Measurements from ENCODE around the gene MACO1.

Gene MACO1

GRCh38 chr1:25519624-25520023 is 88.9 kb downstream of the MACO1 start:
- TF ChIP-seq CTCF (IDR thresholded peaks at IDR 0.05; ENCODE audit: insufficient read depth, low read length, poor library complexity, severe bottlenecking), result no peak
- TF ChIP-seq EZH2phosphoT487 (conservative IDR thresholded peaks at IDR 0.05; ENCODE audit: low read length), result no peak
- H3K27ac ChIP-seq (ENCODE audit: low read depth, low read length), result no peak overlapping the region
- no peaks in the 10 kb centered on the region for H3K27me3 ChIP-seq (ENCODE audit: low read length)
- no peak overlapping the region for H2AFZ ChIP-seq (ENCODE audit: low read depth, low read length, severe bottlenecking)
- H3F3A ChIP-seq (ENCODE audit: insufficient read depth), result no peaks in the 10 kb centered on the region
- H3K4me3 ChIP-seq (ENCODE audit: insufficient read depth, low read length, poor library complexity, severe bottlenecking), result no peak overlapping the region
- no peaks in the 10 kb centered on the region for H3K36me3 ChIP-seq (ENCODE audit: low read length)
- no peak overlapping the region for H3K9ac ChIP-seq (ENCODE audit: low read length)
- H3K4me2 ChIP-seq (ENCODE audit: low read depth, low read length, poor library complexity, severe bottlenecking), result no peak overlapping the region
- no peaks in the 10 kb centered on the region for H3K9me3 ChIP-seq (ENCODE audit: insufficient read depth, low read length)
- H3K79me2 ChIP-seq (ENCODE audit: insufficient read depth, low read length), result no peaks in the 10 kb centered on the region
- no peaks in the 10 kb centered on the region for H4K20me1 ChIP-seq (ENCODE audit: low read depth, low read length)
- H3K9me2 ChIP-seq (replicated peaks; ENCODE audit: insufficient read depth, low read length), result no peaks in the 10 kb centered on the region

- no peaks in the 10 kb centered on the region for H3K36me3 ChIP-seq (ENCODE audit: low read length)
- no peak overlapping the region for H2AFZ ChIP-seq (ENCODE audit: low read depth, low read length, severe bottlenecking)
- TF ChIP-seq CTCF (IDR thresholded peaks at IDR 0.05; ENCODE audit: insufficient read depth, low read length, poor library complexity, severe bottlenecking), result peak; percentile 72
- no peak for TF ChIP-seq EZH2phosphoT487 (conservative IDR thresholded peaks at IDR 0.05; ENCODE audit: low read length)
- no peak overlapping the region for H3K9ac ChIP-seq (ENCODE audit: low read length)
- no peaks in the 10 kb centered on the region for H3K27me3 ChIP-seq (ENCODE audit: low read length)
- H4K20me1 ChIP-seq (ENCODE audit: low read depth, low read length), result no peaks in the 10 kb centered on the region
- H3K9me3 ChIP-seq (ENCODE audit: insufficient read depth, low read length), result no peaks in the 10 kb centered on the region
- H3K4me3 ChIP-seq (ENCODE audit: insufficient read depth, low read length, poor library complexity, severe bottlenecking), result no peak overlapping the region
- no peaks in the 10 kb centered on the region for H3K79me2 ChIP-seq (ENCODE audit: insufficient read depth, low read length)
- no peaks in the 10 kb centered on the region for H3F3A ChIP-seq (ENCODE audit: insufficient read depth)
- no peaks in the 10 kb centered on the region for H3K9me2 ChIP-seq (replicated peaks; ENCODE audit: insufficient read depth, low read length)
- H3K4me2 ChIP-seq (ENCODE audit: low read depth, low read length, poor library complexity, severe bottlenecking), result no peak overlapping the region
- H3K27ac ChIP-seq (ENCODE audit: low read depth, low read length), result no peak overlapping the region
Measured at GRCh38 chr1:25520446-25521061, 89.9 kb downstream of the MACO1 start.

GRCh38 chr1:25522031-25522655 is 91.4 kb downstream of the MACO1 start:
- Histone ChIP-seq H3K9me2 (replicated peaks; ENCODE audit: insufficient read depth, low read length) (no peaks in the 10 kb centered on the region), H3K9me3 (ENCODE audit: insufficient read depth, low read length) (no peaks in the 10 kb centered on the region), H3K27me3 (ENCODE audit: low read length) (no peaks in the 10 kb centered on the region), H3K9ac (ENCODE audit: low read length) (no peak overlapping the region), H3K79me2 (ENCODE audit: insufficient read depth, low read length) (no peaks in the 10 kb centered on the region), H3K27ac (ENCODE audit: low read depth, low read length) (no peak overlapping the region), H4K20me1 (ENCODE audit: low read depth, low read length) (no peaks in the 10 kb centered on the region), H2AFZ (ENCODE audit: low read depth, low read length, severe bottlenecking) (no peak overlapping the region), H3F3A (ENCODE audit: insufficient read depth) (no peaks in the 10 kb centered on the region), H3K4me3 (ENCODE audit: insufficient read depth, low read length, poor library complexity, severe bottlenecking) (no peak overlapping the region), H3K4me2 (ENCODE audit: low read depth, low read length, poor library complexity, severe bottlenecking) (no peak overlapping the region), H3K36me3 (ENCODE audit: low read length) (no peaks in the 10 kb centered on the region)
- TF ChIP-seq EZH2phosphoT487 (conservative IDR thresholded peaks at IDR 0.05; ENCODE audit: low read length) (no peak), CTCF (IDR thresholded peaks at IDR 0.05; ENCODE audit: insufficient read depth, low read length, poor library complexity, severe bottlenecking) (no peak)

Measured in SU-DHL-6 (cell line).